Fibroblast of the aortic adventitia (primary cell): ENCODE data around the gene DYNC1I1. TPM values are rescaled to one million over a fixed set of nuclear protein-coding genes. Genes with fewer than 3 reads are reported as not detected.
A peak's percentile ranks its signal among the peaks of the same experiment; 100 is the strongest.

Experiments
- DNase-seq: peaks from one replicate; pipeline ENCODE4 v3.0.0-alpha.2; 2010; ENCODE audit warnings: low read depth
- H3K4me3 ChIP-seq: 2 replicates; pipeline ENCODE4 v1.5.1; 2011; ENCODE audit warnings: low read depth, mild to moderate bottlenecking, control low read depth, low read length, moderate library complexity
- CTCF ChIP-seq: IDR thresholded peaks from 2 replicates; pipeline ENCODE4 v1.5.1; 2011; ENCODE audit warnings: mild to moderate bottlenecking, low read length, control low read depth, inconsistent platforms; ENCODE audit not compliant: insufficient read depth
- total RNA-seq: library from RNA; depleted of rRNA; stranded (reverse); fragments of >200 nt; gene quantifications from 2 replicates; pipeline ENCODE4 v1.2.3, GENCODE V29; 2012; ENCODE audit warnings: low replicate concordance

DYNC1I1 gene
- total RNA-seq, 1 donor: 0.54 TPM

GRCh38 chr7:95820778-95821177 is 48.4 kb downstream of the DYNC1I1 start:
- no peak overlapping the region for H3K4me3 ChIP-seq
- no peak for DNase-seq
- TF ChIP-seq CTCF: no peak

- no peak overlapping the region for H3K4me3 ChIP-seq
- no peak for TF ChIP-seq CTCF
- no peak for DNase-seq
These were observed 50.4 kb downstream of the DYNC1I1 start for GRCh38 chr7:95822717-95823116.

- no peak for DNase-seq
- no peak for TF ChIP-seq CTCF
- H3K4me3 ChIP-seq: no peak overlapping the region
These were observed 52.3 kb downstream of the DYNC1I1 start for GRCh38 chr7:95824616-95825015.

- no peak for DNase-seq
- no peak overlapping the region for H3K4me3 ChIP-seq
- TF ChIP-seq CTCF: no peak
These were observed 56.8 kb downstream of the DYNC1I1 start for GRCh38 chr7:95828824-95829790.

- no peak overlapping the region for H3K4me3 ChIP-seq
- no peak for DNase-seq
- peak; percentile 30 for TF ChIP-seq CTCF
These were observed 68.9 kb downstream of the DYNC1I1 start for GRCh38 chr7:95840953-95841950.

- DNase-seq: no peak
- TF ChIP-seq CTCF: peak; percentile 11
- H3K4me3 ChIP-seq: no peak overlapping the region
These were observed 70.9 kb downstream of the DYNC1I1 start for GRCh38 chr7:95843286-95843685.
